ENCODE measurements around the gene MOSPD3. TPM values are rescaled to one million over a fixed set of nuclear protein-coding genes. Genes with fewer than 3 reads are reported as not detected.
A peak's percentile ranks its signal among the peaks of the same experiment; 100 is the strongest.

The MOSPD3 gene
- total and polyA plus RNA-seq, 2 of the 8 experiments (the other 6 are each of a cell fraction or from before 2014, with no cell fraction given), result 20.7 to 21.4 TPM

GRCh38 chr7:100580466-100581283 lies 31.7 kb upstream of the MOSPD3 start:
- Histone ChIP-seq H2BK15ac (ENCODE audit: low read length) (no peak overlapping the region), H3K9me3 (ENCODE audit: insufficient read depth in 2 of 2, low read depth in 1 of 2, low read length in 1 of 2) (no peaks in the 10 kb centered on the region), H3K79me2 (ENCODE audit: control insufficient read depth in 1 of 2, insufficient read depth in 2 of 2, low read length in 2 of 2) (peaks cover 0 to 11% of the 10 kb centered on the region in 2 experiments; a peak in 1 of 4 replicates), H3K23ac (ENCODE audit: insufficient read length) (no peak overlapping the region), H3K4me1 (replicated peaks in 1 of 4; ENCODE audit: control insufficient read depth in 3 of 4, insufficient read depth in 4 of 4, low read length in 3 of 4) (peaks cover 0 to 22% (median 13%) of the 10 kb centered on the region in 4 experiments; a peak in 6 of 7 replicates), H3K36me3 (ENCODE audit: control insufficient read depth in 2 of 4, insufficient read depth in 4 of 4, low read length in 3 of 4) (peaks cover 15 to 36% (median 31%) of the 10 kb centered on the region in 4 experiments), H3K4ac (replicated peaks; ENCODE audit: insufficient read length, low read depth, low read length) (peak overlapping the region; percentile 7), H2AFZ (ENCODE audit: low read length) (no peak overlapping the region), H2BK5ac (ENCODE audit: low read depth, low read length) (peak overlapping the region; percentile 46), H4K91ac (replicated peaks; ENCODE audit: insufficient read length, low read length) (no peak overlapping the region), H3K14ac (ENCODE audit: insufficient read length) (no peak overlapping the region), H3K4me2 (ENCODE audit: insufficient read depth in 1 of 2, low read depth in 2 of 2, low read length in 2 of 2) (no peak overlapping the region), H3K27me3 (replicated peaks in 1 of 4; ENCODE audit: control insufficient read depth in 3 of 4, extremely low read depth in 1 of 4, insufficient read depth in 3 of 4, low read length in 3 of 4) (peaks cover 0 to 2% (median 0%) of the 10 kb centered on the region in 4 experiments; a peak in 1 of 7 replicates), H2AK5ac (ENCODE audit: low read depth, low read length) (no peak overlapping the region; the same call in 1 of the 2 replicates), H2BK120ac (replicated peaks; ENCODE audit: low read depth, low read length) (no peak overlapping the region), H3K4me3 (ENCODE audit: extremely low read depth in 1 of 4, insufficient read depth in 2 of 4, low read depth in 3 of 4, low read length in 4 of 4) (no peak overlapping the region), H3K18ac (ENCODE audit: extremely low read depth, low read length) (no peak overlapping the region), H4K8ac (ENCODE audit: extremely low read depth, insufficient read depth, low read length) (no peak overlapping the region), H2BK12ac (ENCODE audit: low read depth, low read length) (no peak overlapping the region; the same call in 1 of the 2 replicates), H2BK20ac (ENCODE audit: low read length) (no peak overlapping the region), H3K23me2 (ENCODE audit: low read depth, low read length) (peaks cover 13% of the 10 kb centered on the region), H3K9ac (replicated peaks in 1 of 4; ENCODE audit: extremely low read depth in 1 of 4, low read depth in 3 of 4, low read length in 3 of 4) (no peak overlapping the region), H3K79me1 (ENCODE audit: low read depth, low read length) (peaks cover 5% of the 10 kb centered on the region), H4K20me1 (replicated peaks in 1 of 2; ENCODE audit: control insufficient read depth in 1 of 2, insufficient read depth in 2 of 2, low read length in 2 of 2) (peaks cover 2 to 16% of the 10 kb centered on the region in 2 experiments), H4K5ac (ENCODE audit: insufficient read length, low read depth, low read length) (no peak overlapping the region), H3K27ac (ENCODE audit: low read depth, low read length) (no peak overlapping the region), H3K56ac (replicated peaks; ENCODE audit: insufficient read length, low read depth, low read length) (peak overlapping the region; percentile 99)
- POLR2A ChIA-PET (ENCODE audit: partially characterized antibody), result interaction anchor here (0.9 to 6.7 kb wide), 4 partner anchors 8 to 152 kb away, joined by 3 to 83 read pairs (median 4); partner anchors contain the start of genes SAP25 and ZCWPW1
- FAIRE-seq (peak; percentile 66), DNase-seq (ENCODE audit: low read depth in 1 of 2, low spot score in 2 of 2) (no peak)
- no peak for TF ChIP-seq HDAC6 (IDR thresholded peaks at IDR 0.05; ENCODE audit: low read depth, low read length)
- no peak for TF ChIP-seq SP2 (IDR thresholded peaks at IDR 0.05; ENCODE audit: low read length)
- peak; percentile 33; the same call in 1 of the 2 replicates for TF ChIP-seq POLR2AphosphoS5 (IDR thresholded peaks at IDR 0.05; ENCODE audit: low read depth, low read length)
- no peak for TF ChIP-seq USF2 (IDR thresholded peaks at IDR 0.05; ENCODE audit: low read length)
- CTCF ChIA-PET (ENCODE audit: partially characterized antibody), result interaction anchor here (0.8 to 11.4 kb wide), 2 partner anchors 17 to 124 kb away, joined by 3 to 171 read pairs; no protein-coding TSS in a partner anchor
- WGBS, 2 experiments (ENCODE audit: extremely low coverage in 1 of 2, insufficient coverage in 1 of 2, insufficient read length in 1 of 2, insufficient replicate concordance in 2 of 2, low coverage in 1 of 2, low lambda C conversion rate in 2 of 2, missing lambda C conversion rate in 1 of 2), result 86% methylated on average over 11 of the region's 11 CpGs; no CpG with 5 or more reads in 1 of the 2 experiments
